Vagina (tissue), 2 donors: ENCODE results near the gene RAB19. TPM values are rescaled to one million over a fixed set of nuclear protein-coding genes. Genes with fewer than 3 reads are reported as not detected.
"Not testable (repeated sequence)": the region's sequence is repeated elsewhere in the genome, so short reads cannot be mapped to it uniquely, and the experiment has no call there.

Source experiments
- DNase-seq, 2 donors: peaks; one replicate each; pipeline ENCODE4 v3.0.0-alpha.2; 2017; ENCODE audit errors: extremely low spot score in 2 of 2
- H3K27ac ChIP-seq: fragments of 200-600 bp; sonication (generic); one replicate; pipeline ENCODE4 v1.5.1; 2019
- H3K27me3 ChIP-seq: fragments of 200-600 bp; sonication (generic); one replicate; pipeline ENCODE4 v1.5.1; 2019
- H3K36me3 ChIP-seq, 2 donors: fragments of 200-600 bp; sonication (generic); one replicate each; pipeline ENCODE4 v1.5.1; 2017 to 2019
- H3K4me1 ChIP-seq: fragments of 200-600 bp; sonication (generic); one replicate; pipeline ENCODE4 v1.5.1; 2019
- H3K4me3 ChIP-seq, 2 donors: fragments of 200-600 bp; sonication (generic); 1 replicate in 1 of 2; 2 replicates in 1 of 2; pipeline ENCODE4 v1.5.1; 2016 to 2019
- H3K9me3 ChIP-seq: fragments of 200-600 bp; sonication (generic); one replicate; pipeline ENCODE4 v1.5.1; 2019
- CTCF ChIP-seq, 3 experiments: fragments of 450-650 bp in 2 of 3; fragments of 200-600 bp in 1 of 3; sonication (generic) in 1 of 3; IDR thresholded peaks; one replicate each; pipeline ENCODE4 v1.5.1; 2017 to 2019; ENCODE audit warnings: antibody characterized with exemption in 3 of 3, mild to moderate bottlenecking in 2 of 3, moderate library complexity in 2 of 3
- POLR2A ChIP-seq, 2 donors: fragments of 450-650 bp; IDR thresholded peaks; one replicate each; pipeline ENCODE4 v1.6.1; 2017; ENCODE audit warnings: antibody characterized with exemption in 2 of 2, mild to moderate bottlenecking in 2 of 2, moderate library complexity in 2 of 2
- POLR2AphosphoS5 ChIP-seq, 2 donors: sonication (generic); formaldehyde crosslinking; IDR thresholded peaks; one replicate each; pipeline ENCODE4 v1.9.0; 2017; ENCODE audit warnings: antibody characterized with exemption in 2 of 2, mild to moderate bottlenecking in 2 of 2, low read depth in 1 of 2; ENCODE audit not compliant: insufficient read depth in 1 of 2
- intact Hi-C: fragments of 100-400 bp; cut with DNase I; formaldehyde crosslinking; loops from one replicate; pipeline ENCODE4 v1.15.1; 2023
- total RNA-seq: library from RNA; depleted of rRNA; stranded (reverse); fragments of >200 nt; gene quantifications from one replicate; pipeline ENCODE4 v1.2.3, GENCODE V29; 2016

The RAB19 gene
- total RNA-seq, 1 donor from 2014 or later, result not detected

GRCh38 chr7:140415361-140415760 is 11.5 kb downstream of the RAB19 start:
- Histone ChIP-seq H3K4me1 (no peaks in the 10 kb centered on the region), H3K9me3 (no peaks in the 10 kb centered on the region), H3K4me3 (no peak overlapping the region), H3K36me3 (no peaks in the 10 kb centered on the region), H3K27ac (no peak overlapping the region), H3K27me3 (no peaks in the 10 kb centered on the region)
- intact Hi-C loops, result no loop called here
- TF ChIP-seq POLR2AphosphoS5 (IDR thresholded peaks at IDR 0.05; ENCODE audit: insufficient read depth in 1 of 2, low read depth in 1 of 2) (no peak), POLR2A (IDR thresholded peaks at IDR 0.05) (no peak), CTCF (IDR thresholded peaks at IDR 0.05) (no peak)
- DNase-seq, result no peak

- intact Hi-C loops, H3K27ac ChIP-seq, H3K27me3 ChIP-seq, H3K36me3 ChIP-seq, DNase-seq, H3K9me3 ChIP-seq, H3K4me1 ChIP-seq, H3K4me3 ChIP-seq: not testable (repeated sequence)
Observed at GRCh38 chr7:140415816-140416215, 12.0 kb downstream of the RAB19 start.

- no peaks in the 10 kb centered on the region for H3K4me1 ChIP-seq
- no peaks in the 10 kb centered on the region for H3K27me3 ChIP-seq
- no peak overlapping the region for H3K27ac ChIP-seq
- H3K4me3 ChIP-seq, result no peak overlapping the region
- TF ChIP-seq CTCF (IDR thresholded peaks at IDR 0.05) (no peak), POLR2AphosphoS5 (IDR thresholded peaks at IDR 0.05; ENCODE audit: insufficient read depth in 1 of 2, low read depth in 1 of 2) (no peak)
- no peak for DNase-seq
- intact Hi-C loops, result no loop called here
- H3K9me3 ChIP-seq, result no peaks in the 10 kb centered on the region
- no peaks in the 10 kb centered on the region for H3K36me3 ChIP-seq
Observed at GRCh38 chr7:140416560-140416959, 12.7 kb downstream of the RAB19 start.

- no peak for TF ChIP-seq CTCF (IDR thresholded peaks at IDR 0.05)
- no peak for TF ChIP-seq POLR2A (IDR thresholded peaks at IDR 0.05)
- no peak for TF ChIP-seq POLR2AphosphoS5 (IDR thresholded peaks at IDR 0.05; ENCODE audit: insufficient read depth in 1 of 2, low read depth in 1 of 2)
- H3K9me3 ChIP-seq, result no peaks in the 10 kb centered on the region
- H3K27ac ChIP-seq, result no peak overlapping the region
- no peaks in the 10 kb centered on the region for H3K27me3 ChIP-seq
- H3K4me1 ChIP-seq, result no peaks in the 10 kb centered on the region
- H3K4me3 ChIP-seq, result no peak overlapping the region
- intact Hi-C loops, result no loop called here
- no peak for DNase-seq
- no peaks in the 10 kb centered on the region for H3K36me3 ChIP-seq
Observed at GRCh38 chr7:140417456-140418155, 13.7 kb downstream of the RAB19 start.

- DNase-seq, intact Hi-C loops, H3K27ac ChIP-seq, H3K9me3 ChIP-seq, H3K4me3 ChIP-seq, H3K36me3 ChIP-seq, H3K4me1 ChIP-seq, H3K27me3 ChIP-seq: not testable (repeated sequence)
Observed at GRCh38 chr7:140418156-140418472, 14.3 kb downstream of the RAB19 start.

- TF ChIP-seq CTCF (IDR thresholded peaks at IDR 0.05) (no peak), POLR2AphosphoS5 (IDR thresholded peaks at IDR 0.05; ENCODE audit: insufficient read depth in 1 of 2, low read depth in 1 of 2) (no peak), POLR2A (IDR thresholded peaks at IDR 0.05) (no peak)
- Histone ChIP-seq H3K4me3 (no peak overlapping the region), H3K27ac (no peak overlapping the region), H3K4me1 (no peaks in the 10 kb centered on the region), H3K9me3 (no peaks in the 10 kb centered on the region), H3K36me3 (no peaks in the 10 kb centered on the region), H3K27me3 (no peaks in the 10 kb centered on the region)
- no peak for DNase-seq
- intact Hi-C loops, result no loop called here
Observed at GRCh38 chr7:140418653-140419052, 14.8 kb downstream of the RAB19 start.
